ENCODE results near the gene GATAD2A. TPM values are rescaled to one million over a fixed set of nuclear protein-coding genes. Genes with fewer than 3 reads are reported as not detected.

The GATAD2A gene
- total and polyA plus RNA-seq, 2 donors from 2014 or later = 18.0 to 91.0 TPM

DNA sequence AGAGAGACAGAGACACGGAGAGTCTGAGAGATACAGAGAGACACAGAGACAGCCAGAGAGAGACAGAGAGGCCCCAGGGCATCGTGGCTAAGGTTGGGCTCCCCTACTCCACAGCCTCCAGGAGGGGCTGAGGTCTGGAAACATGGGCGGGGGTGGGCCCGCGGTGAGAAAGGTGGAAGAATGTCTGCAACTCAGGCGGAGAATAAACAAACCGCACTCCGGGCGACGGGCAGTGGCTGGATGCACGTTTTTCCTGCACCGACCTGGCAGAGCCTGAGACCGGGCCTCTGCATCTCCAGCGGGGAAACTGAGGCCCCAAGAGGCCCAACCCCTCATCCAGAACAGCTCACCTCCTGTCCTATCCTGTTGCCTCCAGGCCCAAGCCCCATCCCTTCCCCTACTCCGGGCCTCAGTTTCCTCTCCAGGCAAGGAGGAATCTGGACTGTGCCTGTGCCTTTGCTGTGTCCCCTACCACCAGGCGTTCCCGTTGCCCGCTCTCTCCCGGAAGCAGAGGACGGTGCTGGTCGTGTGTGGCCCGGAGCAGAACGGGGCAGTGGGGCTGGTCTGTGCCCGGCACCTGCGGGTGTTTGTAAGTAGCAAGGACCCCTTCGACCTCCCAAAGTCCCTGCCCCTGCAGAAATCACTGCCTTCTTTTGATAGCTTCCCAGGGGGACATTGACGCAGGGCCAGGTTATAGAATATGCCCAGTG lies 129.2 kb downstream of the GATAD2A start:
- peaks cover 11% of the 10 kb centered on the region for H3K27me3 ChIP-seq (ENCODE audit: control insufficient read depth, insufficient read depth, low read length)
- peaks cover 0 to 11% (median 5%) of the 10 kb centered on the region in 3 donors for H3K4me1 ChIP-seq (ENCODE audit: control insufficient read depth in 2 of 3, insufficient read depth in 2 of 3, low read depth in 1 of 3, low read length in 3 of 3)
- DNase-seq = peak in 1 of 5 donors; percentile 63
- TF ChIP-seq CTCF (IDR thresholded peaks at IDR 0.05; ENCODE audit: borderline replicate concordance, extremely low read depth, insufficient read depth) = no peak
- no peaks in the 10 kb centered on the region for H3K36me3 ChIP-seq (ENCODE audit: control insufficient read depth in 2 of 3, insufficient read depth in 3 of 3, low read length in 3 of 3)
- H3K9ac ChIP-seq (ENCODE audit: low read length in 3 of 3) = no peak overlapping the region
- no peak for FAIRE-seq
- no peak overlapping the region for H3K27ac ChIP-seq (ENCODE audit: low read depth in 2 of 2, low read length in 2 of 2)
- H3K9me3 ChIP-seq (ENCODE audit: control insufficient read depth in 2 of 3, insufficient read depth in 1 of 3, low read length in 3 of 3) = no peaks in the 10 kb centered on the region
- H3K4me3 ChIP-seq (ENCODE audit: low read length in 3 of 3) = no peak overlapping the region
- intact Hi-C loops (cut with DNase I) = loop anchor here (5.0 to 10.0 kb wide), 2 partner anchors 108 to 430 kb away; partner anchors contain the start of gene GMIP

DNA sequence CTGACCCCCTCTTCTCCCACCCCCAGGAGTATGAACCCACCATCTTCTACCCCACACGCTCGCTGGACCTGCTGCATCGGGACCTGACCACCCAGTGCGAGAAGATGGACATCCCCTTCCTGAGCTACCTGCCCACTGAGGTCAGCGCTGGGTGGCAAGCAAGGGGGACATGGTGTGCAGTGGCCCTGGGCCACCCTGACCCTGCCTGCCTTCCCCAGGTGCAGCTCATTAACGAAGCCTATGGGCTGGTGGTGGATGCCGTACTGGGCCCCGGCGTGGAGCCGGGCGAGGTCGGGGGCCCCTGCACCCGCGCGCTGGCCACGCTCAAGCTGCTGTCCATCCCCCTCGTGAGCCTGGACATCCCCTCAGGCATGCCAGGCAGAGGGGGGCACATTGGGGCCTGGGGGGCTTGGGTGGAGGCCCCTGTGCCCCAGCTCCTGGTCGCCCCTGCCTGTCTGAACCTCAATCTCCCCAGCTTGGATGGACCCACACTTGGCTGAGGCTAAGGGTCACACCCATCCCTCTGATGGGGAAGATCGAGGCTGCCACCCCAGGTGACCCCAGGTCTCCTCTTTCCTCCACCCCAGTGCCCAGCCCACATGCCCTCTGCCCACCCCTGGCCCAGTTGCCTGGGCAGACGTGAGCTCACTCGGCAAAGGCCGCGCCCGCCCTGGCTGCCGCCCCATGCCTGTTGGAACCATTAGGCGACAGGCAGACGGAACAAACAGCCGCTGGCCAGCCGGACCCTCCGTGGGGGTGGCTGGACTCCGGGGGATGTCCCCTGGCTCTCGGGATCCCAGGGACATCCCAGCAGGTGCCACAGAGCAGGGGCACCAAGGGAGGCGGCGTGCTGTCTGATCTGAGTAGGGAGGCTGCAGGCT lies 130.1 kb downstream of the GATAD2A start:
- no peak for FAIRE-seq
- H3K4me1 ChIP-seq (ENCODE audit: control insufficient read depth in 2 of 3, insufficient read depth in 2 of 3, low read depth in 1 of 3, low read length in 3 of 3) = peaks cover 0 to 12% (median 5%) of the 10 kb centered on the region in 3 donors
- DNase-seq = peak in 1 of 5 donors; percentile 66

More for the DNA sequence above, 130.1 kb downstream of the GATAD2A start:
- peaks cover 11% of the 10 kb centered on the region for H3K27me3 ChIP-seq (ENCODE audit: control insufficient read depth, insufficient read depth, low read length)
- intact Hi-C loops (cut with DNase I) = loop anchor here (10.0 kb wide), 1 partner anchor 429 kb away; no protein-coding TSS in a partner anchor
- no peaks in the 10 kb centered on the region for H3K36me3 ChIP-seq (ENCODE audit: control insufficient read depth in 2 of 3, insufficient read depth in 3 of 3, low read length in 3 of 3)
- no peaks in the 10 kb centered on the region for H3K9me3 ChIP-seq (ENCODE audit: control insufficient read depth in 2 of 3, insufficient read depth in 1 of 3, low read length in 3 of 3)
- TF ChIP-seq CTCF (IDR thresholded peaks at IDR 0.05; ENCODE audit: borderline replicate concordance, extremely low read depth, insufficient read depth) = no peak
- no peak overlapping the region for H3K27ac ChIP-seq (ENCODE audit: low read depth in 2 of 2, low read length in 2 of 2)
- H3K9ac ChIP-seq (ENCODE audit: low read length in 3 of 3) = no peak overlapping the region
- H3K4me3 ChIP-seq (ENCODE audit: low read length in 3 of 3) = no peak overlapping the region

Data from kidney (tissue), 14 donors.